ENCODE results near the gene CLIC1. TPM values are rescaled to one million over a fixed set of nuclear protein-coding genes. Genes with fewer than 3 reads are reported as not detected.

The CLIC1 gene
- total and polyA plus RNA-seq, 10 of the 15 experiments (the other 5 are each of a cell fraction or from before 2014, with no cell fraction given), result 446 to 1,266 (median 636) TPM

DNA sequence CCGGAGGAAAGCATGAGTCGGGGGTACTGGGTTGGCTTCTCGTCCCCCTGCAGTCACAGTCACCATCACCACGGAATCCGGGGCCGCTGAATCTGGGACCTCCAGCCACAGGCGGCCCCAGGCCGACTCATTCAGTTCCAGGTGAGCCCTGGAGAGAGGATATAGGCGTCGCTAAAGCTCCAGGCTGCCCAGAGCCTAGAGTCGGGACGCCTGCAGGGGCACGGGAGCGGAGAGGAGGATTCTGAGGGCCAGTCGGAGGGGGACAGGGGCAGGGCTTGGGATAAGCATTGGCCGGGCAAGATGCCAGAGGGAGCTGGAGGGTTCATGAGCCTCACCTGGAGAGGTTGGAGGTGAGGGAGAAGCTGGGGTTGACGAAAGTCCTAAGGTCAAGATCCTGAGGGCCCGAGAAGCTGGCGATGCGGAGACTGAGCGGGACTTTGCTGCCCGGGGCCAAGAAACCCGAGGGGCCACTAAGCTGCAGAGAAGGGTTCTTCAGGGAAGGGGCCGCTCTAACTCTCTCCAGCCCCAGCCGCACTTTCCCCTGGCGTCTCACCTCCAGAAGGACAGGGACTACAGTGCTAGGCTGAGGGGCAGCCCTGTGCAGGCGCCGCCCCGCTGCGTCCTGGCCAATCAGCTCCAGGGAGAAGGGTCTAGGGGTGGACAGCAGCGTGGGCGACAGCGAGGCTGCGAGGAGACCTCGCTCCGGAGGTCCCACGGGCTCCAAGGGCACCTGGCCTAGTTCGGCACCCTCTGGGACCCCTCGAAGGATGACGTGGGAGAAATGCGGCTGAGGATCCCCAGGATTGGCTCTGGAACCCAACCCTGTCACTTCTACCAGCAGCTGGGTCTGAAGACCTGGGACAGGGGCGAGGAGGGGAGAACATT is 29.8 kb upstream of the CLIC1 start:
- Histone ChIP-seq H3K27ac (ENCODE audit: control insufficient read depth, insufficient read depth) (no peak overlapping the region), H3K4me1 (ENCODE audit: control insufficient read depth, insufficient read depth, low read length) (no peaks in the 10 kb centered on the region), H3K4me2 (ENCODE audit: control insufficient read depth, insufficient read depth) (no peak overlapping the region), H3K36me3 (ENCODE audit: control insufficient read depth in 2 of 2, insufficient read depth in 2 of 2, low read length in 1 of 2) (no peaks in the 10 kb centered on the region), H3K9ac (ENCODE audit: control insufficient read depth, insufficient read depth, low read length) (no peak overlapping the region), H3K27me3 (replicated peaks in 1 of 2; ENCODE audit: control insufficient read depth in 2 of 2, insufficient read depth in 2 of 2, low read length in 1 of 2) (no peaks in the 10 kb centered on the region), H3K9me3 (replicated peaks; ENCODE audit: control insufficient read depth, insufficient read depth, low read length) (no peaks in the 10 kb centered on the region), H4K20me1 (ENCODE audit: control insufficient read depth, insufficient read depth) (no peaks in the 10 kb centered on the region), H3K4me3 (no peak overlapping the region), H2AFZ (ENCODE audit: control insufficient read depth, low read depth, low read length) (no peak overlapping the region), H3K79me2 (ENCODE audit: control insufficient read depth, insufficient read depth, low read length) (no peaks in the 10 kb centered on the region)
- TF ChIP-seq ZBED1 (IDR thresholded peaks at IDR 0.05; ENCODE audit: borderline replicate concordance) (no peak), BRCA1 (IDR thresholded peaks at IDR 0.05; ENCODE audit: low read depth, low read length) (no peak), MTA3 (IDR thresholded peaks at IDR 0.05; ENCODE audit: borderline replicate concordance, low read length) (no peak), RCOR1 (conservative IDR thresholded peaks at IDR 0.05; ENCODE audit: low read depth, low read length) (no peak), IKZF2 (IDR thresholded peaks at IDR 0.05) (no peak), JUNB (IDR thresholded peaks at IDR 0.05) (no peak), ZNF384 (IDR thresholded peaks at IDR 0.05; ENCODE audit: borderline replicate concordance, low read depth, low read length) (no peak)
- no TSS peak for BruUV-seq (replicated peaks)
- ChIA-PET CTCF (interaction anchor here (0.8 kb wide), 1 partner anchor 56 kb away, joined by 3 read pairs; no protein-coding TSS in a partner anchor), SMC1A (ENCODE audit: uncharacterized antibody, unreplicated experiment) (interaction anchor here (1.6 kb wide), 1 partner anchor 29 kb away, joined by 3 read pairs; no protein-coding TSS in a partner anchor), POLR2A (no interaction called here), RAD21 (ENCODE audit: unreplicated experiment) (no interaction called here)
- FAIRE-seq, result no peak
- intact Hi-C loops (cut with micrococcal nuclease; ENCODE audit: unreplicated experiment) (no loop called here), in situ Hi-C loops (cut with MboI) (no loop called here)
- 93% methylated on average over 39 of the region's 42 CpGs for WGBS (ENCODE audit: insufficient coverage, insufficient replicate concordance, low lambda C conversion rate, missing lambda C conversion rate)
- no peak for ATAC-seq
- no peak for DNase-seq (ENCODE audit: low read depth, low spot score)

DNA sequence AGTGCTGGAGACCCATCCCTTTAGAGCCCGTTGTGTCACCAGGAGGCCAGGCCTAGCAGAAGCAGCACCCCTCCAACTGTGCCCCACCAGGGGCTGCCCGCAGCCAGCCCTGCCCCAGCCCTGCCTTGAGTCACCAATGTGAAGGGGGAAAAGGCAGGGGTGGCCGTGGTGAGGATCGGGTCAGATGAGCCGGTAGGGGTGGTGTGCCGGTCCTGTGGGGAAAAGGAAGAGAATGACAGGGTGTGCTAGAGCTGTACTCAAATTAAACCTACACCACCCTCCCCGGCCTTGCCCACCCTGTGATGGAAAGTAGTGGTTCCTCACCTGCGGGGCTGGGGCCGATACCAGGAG is 29.2 kb upstream of the CLIC1 start:
- Histone ChIP-seq H3K27ac (ENCODE audit: control insufficient read depth, insufficient read depth) (no peak overlapping the region), H3K79me2 (ENCODE audit: control insufficient read depth, insufficient read depth, low read length) (no peaks in the 10 kb centered on the region), H4K20me1 (ENCODE audit: control insufficient read depth, insufficient read depth) (no peaks in the 10 kb centered on the region), H3K9me3 (replicated peaks; ENCODE audit: control insufficient read depth, insufficient read depth, low read length) (no peaks in the 10 kb centered on the region), H3K4me1 (ENCODE audit: control insufficient read depth, insufficient read depth, low read length) (no peaks in the 10 kb centered on the region), H3K27me3 (replicated peaks in 1 of 2; ENCODE audit: control insufficient read depth in 2 of 2, insufficient read depth in 2 of 2, low read length in 1 of 2) (no peaks in the 10 kb centered on the region), H3K36me3 (ENCODE audit: control insufficient read depth in 2 of 2, insufficient read depth in 2 of 2, low read length in 1 of 2) (no peaks in the 10 kb centered on the region; a peak in 1 of 4 replicates), H2AFZ (ENCODE audit: control insufficient read depth, low read depth, low read length) (no peak overlapping the region), H3K4me3 (no peak overlapping the region), H3K9ac (ENCODE audit: control insufficient read depth, insufficient read depth, low read length) (no peak overlapping the region), H3K4me2 (ENCODE audit: control insufficient read depth, insufficient read depth) (no peak overlapping the region)
- WGBS (ENCODE audit: insufficient coverage, insufficient replicate concordance, low lambda C conversion rate, missing lambda C conversion rate), result 82% methylated on average over 8 of the region's 9 CpGs
- BruUV-seq (replicated peaks), result no TSS peak
- no peak for TF ChIP-seq ZNF207 (IDR thresholded peaks at IDR 0.05; ENCODE audit: borderline replicate concordance)
- TF ChIP-seq RCOR1 (conservative IDR thresholded peaks at IDR 0.05; ENCODE audit: low read depth, low read length), result no peak
- TF ChIP-seq GATAD2B (conservative IDR thresholded peaks at IDR 0.05; ENCODE audit: low read depth), result no peak
- no peak for TF ChIP-seq PAX5 (IDR thresholded peaks at IDR 0.05; ENCODE audit: borderline replicate concordance, low read depth, low read length)
- no peak for TF ChIP-seq ZNF217 (IDR thresholded peaks at IDR 0.05)
- no peak for TF ChIP-seq ZNF622 (IDR thresholded peaks at IDR 0.05)
- no peak for TF ChIP-seq MEF2B (IDR thresholded peaks at IDR 0.05; ENCODE audit: partially characterized antibody, poor library complexity, severe bottlenecking)
- TF ChIP-seq MTA3 (IDR thresholded peaks at IDR 0.05; ENCODE audit: borderline replicate concordance, low read length), result no peak
- no peak for TF ChIP-seq HDGF (IDR thresholded peaks at IDR 0.05)
- TF ChIP-seq RFX5 (IDR thresholded peaks at IDR 0.05; ENCODE audit: low read depth, low read length), result no peak
- no peak for TF ChIP-seq YY1 (IDR thresholded peaks at IDR 0.05; ENCODE audit: low read depth, low read length)
- TF ChIP-seq YBX1 (IDR thresholded peaks at IDR 0.05), result no peak
- TF ChIP-seq SIN3A (IDR thresholded peaks at IDR 0.05; ENCODE audit: low read depth, low read length), result no peak
- no peak for TF ChIP-seq ZNF274 (IDR thresholded peaks at IDR 0.05; ENCODE audit: insufficient read depth, insufficient read length)
- intact Hi-C loops (cut with micrococcal nuclease; ENCODE audit: unreplicated experiment) (no loop called here), in situ Hi-C loops (cut with MboI) (no loop called here)
- DNase-seq (ENCODE audit: low read depth, low spot score), result no peak
- FAIRE-seq, result no peak
- POLR2A ChIA-PET, result no interaction called here
- RAD21 ChIA-PET (ENCODE audit: unreplicated experiment), result no interaction called here
- SMC1A ChIA-PET (ENCODE audit: uncharacterized antibody, unreplicated experiment), result no interaction called here
- CTCF ChIA-PET, result interaction anchor here (0.7 kb wide), 1 partner anchor 191 kb away, joined by 4 read pairs; no protein-coding TSS in a partner anchor
- no peak for ATAC-seq

All from GM12878 (cell line).